Measurements from ENCODE around the gene SLC17A7. TPM values are rescaled to one million over a fixed set of nuclear protein-coding genes. Genes with fewer than 3 reads are reported as not detected.

The SLC17A7 gene
- total RNA-seq, 4 donors from 2014 or later: 0.60 to 1.2 (median 1.1) TPM

DNA sequence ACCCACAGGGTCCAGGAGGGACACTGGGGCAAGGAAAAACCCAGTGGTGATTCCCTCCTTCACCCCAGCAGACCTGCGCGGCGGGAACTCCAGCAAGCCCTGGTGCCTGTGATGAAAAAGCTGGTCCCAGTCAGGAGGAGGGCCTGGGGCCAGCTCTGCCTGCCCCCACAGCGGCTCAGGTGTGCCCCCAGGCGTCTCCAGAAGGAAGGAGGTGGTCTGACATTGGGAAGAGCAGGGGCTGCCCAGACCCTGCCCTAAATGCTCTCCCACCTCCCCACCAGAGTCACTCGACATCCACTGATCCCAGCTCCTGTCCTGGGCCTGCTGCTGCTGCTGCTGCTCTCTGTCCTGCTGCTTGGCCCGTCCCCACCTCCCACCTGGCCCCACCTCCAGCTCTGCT, 24.2 kb downstream of the SLC17A7 start:
- TF ChIP-seq POLR2A (IDR thresholded peaks at IDR 0.05) (no peak), EP300 (IDR thresholded peaks at IDR 0.05) (no peak), POLR2AphosphoS5 (IDR thresholded peaks at IDR 0.05) (no peak)
- TF ChIP-seq, protein P1, sequence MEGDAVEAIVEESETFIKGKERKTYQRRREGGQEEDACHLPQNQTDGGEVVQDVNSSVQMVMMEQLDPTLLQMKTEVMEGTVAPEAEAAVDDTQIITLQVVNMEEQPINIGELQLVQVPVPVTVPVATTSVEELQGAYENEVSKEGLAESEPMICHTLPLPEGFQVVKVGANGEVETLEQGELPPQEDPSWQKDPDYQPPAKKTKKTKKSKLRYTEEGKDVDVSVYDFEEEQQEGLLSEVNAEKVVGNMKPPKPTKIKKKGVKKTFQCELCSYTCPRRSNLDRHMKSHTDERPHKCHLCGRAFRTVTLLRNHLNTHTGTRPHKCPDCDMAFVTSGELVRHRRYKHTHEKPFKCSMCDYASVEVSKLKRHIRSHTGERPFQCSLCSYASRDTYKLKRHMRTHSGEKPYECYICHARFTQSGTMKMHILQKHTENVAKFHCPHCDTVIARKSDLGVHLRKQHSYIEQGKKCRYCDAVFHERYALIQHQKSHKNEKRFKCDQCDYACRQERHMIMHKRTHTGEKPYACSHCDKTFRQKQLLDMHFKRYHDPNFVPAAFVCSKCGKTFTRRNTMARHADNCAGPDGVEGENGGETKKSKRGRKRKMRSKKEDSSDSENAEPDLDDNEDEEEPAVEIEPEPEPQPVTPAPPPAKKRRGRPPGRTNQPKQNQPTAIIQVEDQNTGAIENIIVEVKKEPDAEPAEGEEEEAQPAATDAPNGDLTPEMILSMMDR (IDR thresholded peaks at IDR 0.05): no peak
- no peak for DNase-seq (ENCODE audit: low spot score in 2 of 2)
- H3K4me1 ChIP-seq: peaks cover 12% of the 10 kb centered on the region
- H3K36me3 ChIP-seq: no peaks in the 10 kb centered on the region
- H3K9me3 ChIP-seq: no peaks in the 10 kb centered on the region
- 68% methylated on average over 2 of the region's 7 CpGs for WGBS
- H3K27ac ChIP-seq: no peak overlapping the region
- H3K27me3 ChIP-seq: peaks cover 67% of the 10 kb centered on the region
- H3K4me3 ChIP-seq: no peak overlapping the region

DNA sequence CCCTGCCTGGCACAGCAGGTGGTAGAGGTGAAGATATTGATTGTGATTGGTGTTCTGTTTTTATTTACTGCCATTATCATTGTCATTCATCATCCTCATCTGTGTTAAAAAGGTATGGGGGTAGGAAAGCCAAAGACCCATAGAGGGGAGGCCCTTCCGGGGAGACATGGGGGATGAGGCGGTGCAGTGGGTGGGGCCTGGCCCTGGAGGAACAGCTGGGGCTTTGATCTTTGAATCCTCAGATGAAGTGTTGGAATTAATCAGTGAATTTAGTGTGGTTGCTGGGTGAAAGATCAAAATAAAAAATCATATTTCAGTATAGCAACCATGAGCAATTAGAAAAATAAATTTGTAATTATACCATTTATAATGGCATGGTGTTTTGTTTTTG, 25.5 kb downstream of the SLC17A7 start:
- no peak overlapping the region for H3K27ac ChIP-seq
- H3K4me3 ChIP-seq: no peak overlapping the region
- H3K27me3 ChIP-seq: peaks cover 55% of the 10 kb centered on the region
- no peak for TF ChIP-seq POLR2A (IDR thresholded peaks at IDR 0.05)
- no peak for TF ChIP-seq POLR2AphosphoS5 (IDR thresholded peaks at IDR 0.05)
- no peak for TF ChIP-seq EP300 (IDR thresholded peaks at IDR 0.05)
- TF ChIP-seq, protein P1 (IDR thresholded peaks at IDR 0.05): no peak
- H3K4me1 ChIP-seq: peaks cover 2% of the 10 kb centered on the region
- H3K9me3 ChIP-seq: no peaks in the 10 kb centered on the region
- 64% methylated on average over 2 of the region's 2 CpGs for WGBS
- no peaks in the 10 kb centered on the region for H3K36me3 ChIP-seq
- no peak for DNase-seq (ENCODE audit: low spot score in 2 of 2)

DNA sequence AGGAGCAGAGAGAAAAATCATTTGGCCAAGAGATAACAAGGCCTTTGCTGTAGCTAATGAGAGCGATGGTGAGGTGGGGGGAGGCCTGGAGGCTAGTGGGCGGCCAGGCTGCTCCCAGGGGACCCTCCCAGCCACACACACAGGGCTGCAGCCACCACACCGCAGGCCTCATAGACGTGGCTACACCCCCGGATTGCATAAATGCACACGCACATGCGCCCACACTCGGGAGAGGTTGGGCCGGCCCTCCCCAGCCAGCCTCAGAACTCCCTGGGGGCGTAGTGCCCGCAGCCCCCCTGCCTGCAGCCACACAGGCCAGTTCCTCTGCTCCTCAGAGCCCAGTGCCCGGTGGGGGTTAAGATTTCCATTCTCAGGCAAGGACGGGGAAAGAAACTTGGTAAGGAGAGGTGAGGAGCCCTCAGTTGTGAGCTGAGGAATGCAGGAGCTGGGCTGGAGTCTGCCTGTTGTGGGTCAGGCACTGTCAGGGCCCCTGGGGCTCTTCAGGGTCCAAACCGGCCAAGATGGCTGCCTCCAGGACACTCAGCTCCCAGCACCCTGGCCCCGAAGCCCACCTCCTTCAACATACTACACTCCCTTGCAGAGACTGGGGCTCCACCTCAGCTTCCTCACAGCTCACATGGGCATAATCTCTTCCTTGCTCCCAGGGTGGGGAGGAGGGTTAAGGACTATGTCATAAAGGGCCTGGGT, 26.1 kb downstream of the SLC17A7 start:
- WGBS: 57% methylated on average over 8 of the region's 15 CpGs
- H3K27me3 ChIP-seq: peaks cover 49% of the 10 kb centered on the region
- H3K36me3 ChIP-seq: no peaks in the 10 kb centered on the region
- no peak for TF ChIP-seq EP300 (IDR thresholded peaks at IDR 0.05)
- TF ChIP-seq POLR2AphosphoS5 (IDR thresholded peaks at IDR 0.05): no peak
- no peak for TF ChIP-seq POLR2A (IDR thresholded peaks at IDR 0.05)
- TF ChIP-seq, protein P1 (IDR thresholded peaks at IDR 0.05): no peak
- no peak for DNase-seq (ENCODE audit: low spot score in 2 of 2)
- H3K9me3 ChIP-seq: no peaks in the 10 kb centered on the region
- no peak overlapping the region for H3K4me3 ChIP-seq
- H3K27ac ChIP-seq: no peak overlapping the region
- H3K4me1 ChIP-seq: no peaks in the 10 kb centered on the region

DNA sequence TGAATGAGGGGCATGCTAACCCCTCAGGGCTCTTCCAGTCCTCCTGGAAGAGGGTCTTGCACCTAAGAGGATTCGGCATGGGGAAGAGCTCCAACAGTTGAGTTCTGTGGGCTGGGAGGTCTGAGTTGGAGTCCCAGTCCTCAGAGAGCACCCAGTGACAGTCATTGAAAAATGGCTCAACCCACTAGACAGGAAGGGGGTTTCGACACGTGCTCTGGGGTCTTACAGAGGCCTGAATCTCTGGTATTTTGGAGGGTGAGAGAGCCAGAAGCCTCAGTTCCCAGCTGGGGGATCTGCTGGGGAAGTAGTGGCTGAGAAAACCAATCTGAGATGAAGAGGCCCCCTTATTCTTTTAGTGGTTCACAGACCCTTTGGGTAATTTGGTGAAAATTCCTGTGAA, 27.1 kb downstream of the SLC17A7 start:
- Histone ChIP-seq H3K36me3 (no peaks in the 10 kb centered on the region), H3K27me3 (peaks cover 39% of the 10 kb centered on the region), H3K27ac (no peak overlapping the region), H3K9me3 (no peaks in the 10 kb centered on the region), H3K4me3 (no peak overlapping the region), H3K4me1 (no peaks in the 10 kb centered on the region)
- WGBS: 76% methylated on average over 3 of the region's 3 CpGs
- DNase-seq (ENCODE audit: low spot score in 2 of 2): no peak
- TF ChIP-seq EP300 (IDR thresholded peaks at IDR 0.05): no peak
- TF ChIP-seq POLR2AphosphoS5 (IDR thresholded peaks at IDR 0.05): no peak
- TF ChIP-seq, protein P1 (IDR thresholded peaks at IDR 0.05): no peak

DNA sequence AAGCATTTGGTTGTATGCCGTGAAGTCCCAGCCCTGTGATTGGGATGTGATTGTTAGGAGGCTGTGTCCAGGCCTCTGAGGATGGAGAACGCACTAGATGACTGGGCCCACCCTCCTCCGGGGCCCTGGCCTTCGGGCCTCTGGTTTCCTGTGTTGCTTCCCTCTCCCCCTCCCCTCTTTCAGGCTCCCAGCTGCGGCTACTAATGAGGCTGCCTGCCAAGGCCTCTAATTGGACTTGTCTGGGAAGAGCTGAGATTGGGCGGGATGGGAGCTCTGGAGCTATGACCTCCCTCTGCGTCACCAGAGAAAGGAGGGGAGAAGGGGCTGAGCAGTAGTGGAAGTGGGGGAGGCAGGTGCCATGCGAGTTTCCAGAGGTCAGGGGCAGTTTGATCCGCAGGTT, 28.0 kb downstream of the SLC17A7 start:
- Histone ChIP-seq H3K4me1 (no peaks in the 10 kb centered on the region), H3K27ac (no peak overlapping the region), H3K4me3 (no peak overlapping the region), H3K9me3 (no peaks in the 10 kb centered on the region), H3K36me3 (no peaks in the 10 kb centered on the region), H3K27me3 (peaks cover 30% of the 10 kb centered on the region)
- WGBS: 94% methylated on average over 4 of the region's 9 CpGs
- TF ChIP-seq EP300 (IDR thresholded peaks at IDR 0.05) (no peak), POLR2AphosphoS5 (IDR thresholded peaks at IDR 0.05) (no peak), POLR2A (IDR thresholded peaks at IDR 0.05) (no peak)
- TF ChIP-seq, protein P1 (IDR thresholded peaks at IDR 0.05): no peak
- DNase-seq (ENCODE audit: low spot score in 2 of 2): no peak

Measured in suprapubic skin (tissue), 4 donors.